GM19043 (cell line): Measurements from ENCODE around the gene LRP6.
"Not testable (repeated sequence)": the region's sequence is repeated elsewhere in the genome, so short reads cannot be mapped to it uniquely, and the experiment has no call there.

Source experiments
- ATAC-seq: cut with Tn5 transposase; IDR thresholded peaks from one replicate; pipeline ENCODE4 v1.9.1; 2021; ENCODE audit warnings: low read depth; ENCODE audit not compliant: unreplicated experiment

The LRP6 gene

DNA sequence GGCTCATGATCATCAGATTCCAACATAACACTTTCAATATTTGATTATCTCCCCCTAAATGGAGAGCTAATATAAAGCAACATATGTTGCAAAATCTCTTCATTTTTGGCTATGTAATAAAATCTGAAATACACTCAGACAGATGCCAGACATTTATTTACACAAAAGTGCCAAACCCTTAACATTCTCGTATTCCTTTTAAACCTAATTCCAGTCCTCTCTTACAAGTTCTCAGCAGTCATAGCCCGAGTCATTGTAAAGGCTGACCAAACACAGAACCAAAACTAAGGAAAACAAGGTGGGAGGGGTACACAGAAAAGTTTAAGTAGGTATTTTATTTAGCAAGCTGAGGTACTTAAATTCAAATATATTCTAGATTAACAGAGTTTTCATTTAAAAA, 81.4 kb downstream of the LRP6 start:
- ATAC-seq = no peak

- no peak for ATAC-seq
Observed at GRCh38 chr12:12182703-12183365, 84.0 kb downstream of the LRP6 start.

- ATAC-seq = no peak
Observed at GRCh38 chr12:12181511-12181910, 85.3 kb downstream of the LRP6 start.

GRCh38 chr12:12180575-12180974, 86.3 kb downstream of the LRP6 start:
- no peak for ATAC-seq

DNA sequence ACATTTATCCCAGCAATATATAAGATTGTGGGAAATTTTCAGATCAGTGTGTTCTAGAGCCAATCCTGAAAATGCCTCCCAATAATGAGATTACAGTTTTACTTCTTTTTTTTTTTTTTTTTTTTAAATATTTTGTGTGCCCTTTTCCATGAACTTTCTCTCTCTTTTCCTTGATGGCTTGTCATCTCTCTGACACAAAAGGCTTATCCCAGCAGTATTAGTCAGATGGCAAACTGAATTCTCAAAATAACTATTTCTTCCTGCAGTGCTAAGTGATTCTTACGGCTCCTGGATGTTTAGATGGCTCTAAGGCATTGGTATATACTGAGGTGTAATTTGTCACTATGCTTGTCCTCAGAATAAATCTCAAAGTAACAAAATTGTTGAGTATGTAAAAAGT, 86.7 kb downstream of the LRP6 start:
- ATAC-seq = no peak

GRCh38 chr12:12178559-12178958, 88.3 kb downstream of the LRP6 start:
- ATAC-seq = no peak

GRCh38 chr12:12176402-12176801, 90.4 kb downstream of the LRP6 start:
- ATAC-seq = peak; percentile 52

- no peak for ATAC-seq
Observed at GRCh38 chr12:12171991-12172511, 94.8 kb downstream of the LRP6 start.

GRCh38 chr12:12167847-12168246, 99.0 kb downstream of the LRP6 start:
- ATAC-seq = no peak

DNA sequence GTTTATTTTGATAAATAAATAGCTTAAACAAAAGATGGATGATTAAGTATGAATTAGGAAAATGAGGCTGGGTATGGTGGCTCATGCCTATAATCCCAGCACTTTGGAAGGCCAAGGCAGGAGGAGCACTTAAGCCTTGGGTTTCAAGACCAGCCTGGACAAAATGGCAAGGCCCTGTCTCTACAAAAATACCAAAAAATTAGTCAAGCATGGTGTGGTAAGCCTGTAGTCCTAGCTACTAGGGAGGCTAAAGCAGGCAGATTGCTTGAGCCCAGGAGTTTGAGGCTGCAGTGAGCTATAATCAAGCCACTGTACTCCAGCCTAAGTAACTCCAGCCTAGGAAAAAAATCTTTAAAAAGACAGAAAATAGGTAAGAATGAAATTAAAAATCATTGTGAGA, 100.1 kb downstream of the LRP6 start:
- no peak for ATAC-seq

DNA sequence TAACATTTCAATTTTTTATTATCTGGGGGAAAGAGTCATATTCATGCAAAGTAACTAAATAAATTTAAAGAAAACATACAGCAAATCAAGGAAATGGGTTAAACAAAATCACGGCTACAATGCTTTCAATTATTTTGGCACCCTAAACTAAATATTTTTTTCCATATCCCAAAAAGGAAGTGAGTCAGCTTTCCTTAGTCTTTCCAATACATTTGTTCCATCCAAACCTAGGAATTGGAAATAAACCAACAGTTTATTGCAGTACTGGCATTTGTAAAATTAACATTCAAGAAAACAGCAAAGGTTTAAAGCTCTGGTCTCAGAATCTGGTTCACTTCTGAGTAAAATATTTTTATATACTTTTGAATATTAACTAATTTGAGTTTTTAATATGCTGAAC, 106.9 kb downstream of the LRP6 start:
- no peak for ATAC-seq

- ATAC-seq = no peak
Observed at GRCh38 chr12:12158858-12159257, 108.0 kb downstream of the LRP6 start.

DNA sequence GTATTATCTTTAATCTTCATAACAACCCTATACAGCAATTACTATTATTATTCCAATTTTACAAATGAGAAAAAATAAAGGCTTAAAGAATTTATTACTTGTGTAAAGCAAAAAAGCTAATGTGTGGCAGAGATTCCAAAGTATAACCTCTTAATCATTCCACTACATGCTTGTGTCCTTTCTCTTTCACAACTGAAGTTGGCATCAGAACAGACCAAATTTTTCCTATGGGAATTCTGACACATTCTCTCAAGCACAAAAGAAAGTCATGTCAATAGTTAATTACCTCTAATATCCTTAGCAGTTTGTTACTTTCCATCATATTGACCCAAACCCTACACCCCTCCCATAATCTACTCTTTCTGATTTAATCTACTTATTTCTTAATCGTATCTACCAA, 109.4 kb downstream of the LRP6 start:
- ATAC-seq = no peak

DNA sequence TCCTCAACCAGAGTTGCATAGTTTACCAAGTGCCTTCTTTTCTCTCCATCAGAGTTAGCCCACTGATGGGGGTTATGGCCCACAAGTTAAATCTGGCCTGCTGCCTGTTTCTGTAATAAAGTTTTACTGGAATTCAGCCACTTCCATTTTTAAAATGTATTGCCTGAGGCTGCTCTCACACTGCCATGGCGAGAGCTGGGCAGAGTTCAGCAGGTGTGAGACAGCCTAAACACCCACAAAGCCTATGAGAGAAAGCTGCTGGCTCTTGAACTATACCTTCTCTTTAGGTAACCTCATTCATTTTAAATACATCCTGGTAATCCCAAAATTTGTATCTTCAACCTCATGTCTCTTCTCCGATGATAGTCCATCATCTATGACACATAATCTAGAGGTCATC, 110.0 kb downstream of the LRP6 start:
- no peak for ATAC-seq

- ATAC-seq = no peak
Observed at GRCh38 chr12:12156116-12156515, 110.7 kb downstream of the LRP6 start.

DNA sequence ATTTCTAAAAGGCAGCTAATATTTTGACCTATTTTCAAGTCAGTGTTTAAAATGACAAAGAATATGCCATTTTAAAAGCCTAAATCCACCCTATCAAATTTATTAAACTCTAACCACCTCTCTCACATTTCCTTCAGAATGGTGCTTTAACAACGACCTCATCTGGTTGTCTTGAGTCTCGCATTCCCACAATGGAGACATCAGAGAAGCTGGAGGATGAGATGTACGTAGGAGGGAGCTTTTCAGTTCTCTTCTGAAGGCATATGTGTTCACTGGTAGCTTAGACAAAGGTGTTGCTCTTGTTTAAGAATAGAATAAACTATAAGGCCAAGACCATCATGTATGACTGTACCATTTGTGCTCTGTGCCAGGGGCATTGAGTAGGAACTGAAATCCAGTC, 113.2 kb downstream of the LRP6 start:
- ATAC-seq = no peak

DNA sequence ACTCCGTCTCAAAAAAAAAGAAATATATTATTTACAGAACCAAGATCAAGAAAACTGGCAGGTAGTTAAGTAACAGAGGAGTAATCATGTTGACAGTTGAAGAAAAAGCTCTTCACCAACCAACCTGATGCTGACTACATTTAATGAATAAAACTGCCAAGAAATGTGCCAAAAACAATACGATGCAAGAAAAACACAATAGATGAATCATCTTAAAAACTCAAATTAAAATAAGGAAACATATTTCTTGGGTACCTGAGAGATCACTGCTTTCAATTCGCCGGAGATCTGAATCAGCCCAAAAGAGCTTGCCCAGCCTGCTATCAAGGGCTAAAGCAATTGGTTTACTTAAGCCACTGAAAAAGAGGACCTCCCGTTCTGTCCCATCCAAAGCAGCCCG, 119.7 kb downstream of the LRP6 start:
- no peak for ATAC-seq

DNA sequence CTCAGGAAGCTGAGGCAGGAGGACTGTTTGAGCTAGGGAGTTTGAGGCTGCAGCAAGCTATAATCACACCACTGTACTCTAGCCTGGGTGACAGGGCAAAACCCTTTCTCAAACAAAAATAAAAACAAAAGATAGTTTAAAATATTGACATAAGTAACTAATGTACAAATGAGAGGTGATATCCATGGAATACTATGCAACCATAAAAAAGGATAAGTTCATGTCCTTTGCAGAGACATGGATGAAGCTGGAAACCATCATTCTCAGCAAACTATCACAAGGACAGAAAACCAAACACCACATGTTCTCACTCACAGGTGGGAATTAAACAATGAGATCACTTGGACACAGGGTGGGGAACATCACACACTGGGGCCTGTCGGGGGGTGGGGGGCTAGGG, 122.3 kb downstream of the LRP6 start:
- not testable (repeated sequence) for ATAC-seq

DNA sequence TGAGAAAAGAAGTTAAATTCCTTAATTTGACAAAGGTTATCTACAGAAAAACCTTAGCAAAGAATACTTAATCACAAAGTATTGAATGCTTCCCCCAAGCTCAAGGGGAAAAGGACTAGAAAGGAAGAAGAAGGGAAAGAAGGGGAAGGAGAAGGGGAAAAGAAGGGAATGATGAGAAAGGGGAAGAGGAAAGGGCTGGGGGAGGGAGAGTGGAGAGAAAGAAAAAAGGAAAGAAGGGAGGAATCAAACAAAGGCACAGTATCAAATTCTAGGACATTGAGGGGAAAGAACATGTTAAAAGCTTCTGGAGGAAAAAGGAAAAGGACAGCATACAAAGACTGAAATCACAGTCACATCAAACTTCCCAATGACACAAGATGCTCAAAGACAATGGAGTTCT, 125.8 kb downstream of the LRP6 start:
- ATAC-seq = no peak

GRCh38 chr12:12138203-12139154, 128.4 kb downstream of the LRP6 start:
- ATAC-seq = no peak

- no peak for ATAC-seq
Observed at GRCh38 chr12:12133785-12134184, 133.1 kb downstream of the LRP6 start.

DNA sequence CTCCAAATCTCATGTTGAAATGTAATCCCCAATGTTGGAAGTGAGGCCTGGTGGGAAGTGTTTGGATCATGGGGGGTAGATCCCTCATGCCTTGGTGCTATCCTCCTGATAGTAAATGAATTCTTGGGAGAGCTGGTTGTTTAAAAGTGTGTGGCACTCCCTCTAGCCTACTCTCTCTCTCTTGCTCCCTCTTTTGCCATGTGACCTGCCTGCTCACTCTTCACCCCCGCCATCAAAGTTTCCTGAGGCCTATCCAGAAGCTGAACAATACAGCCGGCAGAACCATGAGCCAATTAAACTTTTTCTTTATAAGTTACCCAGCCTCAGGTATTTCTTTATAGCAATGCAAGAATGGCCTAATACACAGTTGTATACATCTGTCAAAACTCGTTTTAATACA, 133.6 kb downstream of the LRP6 start:
- no peak for ATAC-seq
